Right lobe of liver (tissue), 4 donors: ENCODE data around the gene DCTN4.

Experiments
- POLR2A ChIP-seq: fragments of 450-650 bp; IDR thresholded peaks from one replicate; pipeline ENCODE4 v1.6.1; 2017; ENCODE audit warnings: antibody characterized with exemption, mild to moderate bottlenecking
- TF ChIP-seq, protein P1 (sequence below), 4 donors: fragments of 200-600 bp in 3 of 4; fragments of 450-650 bp in 1 of 4; IDR thresholded peaks; one replicate each; pipeline versions ENCODE4 v1.5.1 to v1.8.0; 2016 to 2022; ENCODE audit warnings: antibody characterized with exemption in 4 of 4, mild to moderate bottlenecking in 2 of 4
- donor health status: DM: no; HTN: no; CAD: no.
- donor health status: DM: no; HTN: no; CAD: no.
- donor health status: DM: no; HTN: yes; CAD: no.

DNA sequence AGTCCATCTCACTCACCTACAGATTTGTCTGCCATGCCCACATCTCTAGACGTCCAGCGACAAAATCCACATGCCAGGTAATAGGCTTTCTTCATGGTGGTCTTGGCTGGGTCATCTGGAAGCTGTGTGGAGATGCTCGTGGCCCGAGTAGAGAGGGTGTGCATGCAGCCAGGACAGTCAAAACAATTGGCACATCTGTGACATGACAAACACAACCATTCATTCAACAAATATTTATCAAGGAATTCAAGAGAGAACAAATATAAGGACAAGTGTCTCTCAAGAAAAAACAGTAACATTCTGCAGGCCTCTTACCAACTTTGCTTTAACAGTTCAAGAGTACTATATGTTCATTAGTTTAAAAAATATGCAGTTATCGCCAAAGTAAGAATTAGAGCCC lies 5.4 kb downstream of the DCTN4 start:
- no peak for TF ChIP-seq POLR2A
- TF ChIP-seq, protein P1, sequence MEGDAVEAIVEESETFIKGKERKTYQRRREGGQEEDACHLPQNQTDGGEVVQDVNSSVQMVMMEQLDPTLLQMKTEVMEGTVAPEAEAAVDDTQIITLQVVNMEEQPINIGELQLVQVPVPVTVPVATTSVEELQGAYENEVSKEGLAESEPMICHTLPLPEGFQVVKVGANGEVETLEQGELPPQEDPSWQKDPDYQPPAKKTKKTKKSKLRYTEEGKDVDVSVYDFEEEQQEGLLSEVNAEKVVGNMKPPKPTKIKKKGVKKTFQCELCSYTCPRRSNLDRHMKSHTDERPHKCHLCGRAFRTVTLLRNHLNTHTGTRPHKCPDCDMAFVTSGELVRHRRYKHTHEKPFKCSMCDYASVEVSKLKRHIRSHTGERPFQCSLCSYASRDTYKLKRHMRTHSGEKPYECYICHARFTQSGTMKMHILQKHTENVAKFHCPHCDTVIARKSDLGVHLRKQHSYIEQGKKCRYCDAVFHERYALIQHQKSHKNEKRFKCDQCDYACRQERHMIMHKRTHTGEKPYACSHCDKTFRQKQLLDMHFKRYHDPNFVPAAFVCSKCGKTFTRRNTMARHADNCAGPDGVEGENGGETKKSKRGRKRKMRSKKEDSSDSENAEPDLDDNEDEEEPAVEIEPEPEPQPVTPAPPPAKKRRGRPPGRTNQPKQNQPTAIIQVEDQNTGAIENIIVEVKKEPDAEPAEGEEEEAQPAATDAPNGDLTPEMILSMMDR (IDR thresholded peaks at IDR 0.05), result no peak
